Measurements from ENCODE around the gene LTBP2.

DNA sequence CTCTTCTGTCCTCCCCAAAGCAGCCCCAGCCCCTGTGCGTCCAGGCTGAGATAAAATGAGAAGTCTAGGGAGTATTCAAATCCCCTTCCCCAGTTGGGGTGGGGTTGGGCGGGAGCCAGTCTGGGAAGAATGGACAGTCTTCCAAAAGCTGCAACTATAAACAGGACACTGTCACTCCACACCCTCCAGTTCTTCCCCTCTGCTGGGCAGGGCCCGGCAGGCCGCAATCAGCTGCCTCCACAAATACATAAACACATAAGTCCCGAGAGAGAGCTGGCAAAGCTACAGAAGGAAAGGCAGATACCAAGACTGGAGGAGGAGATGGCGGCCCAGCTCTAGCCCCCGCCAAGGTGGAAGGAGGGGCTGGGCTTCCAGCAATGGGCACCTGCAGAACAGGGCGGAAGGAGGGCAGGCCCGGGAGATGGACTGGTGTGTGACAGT, 12.7 kb downstream of the LTBP2 start:
- peak in 1 of 2 donors; percentile 14 for TF ChIP-seq POLR2A (IDR thresholded peaks at IDR 0.05)
- TF ChIP-seq, protein P1, sequence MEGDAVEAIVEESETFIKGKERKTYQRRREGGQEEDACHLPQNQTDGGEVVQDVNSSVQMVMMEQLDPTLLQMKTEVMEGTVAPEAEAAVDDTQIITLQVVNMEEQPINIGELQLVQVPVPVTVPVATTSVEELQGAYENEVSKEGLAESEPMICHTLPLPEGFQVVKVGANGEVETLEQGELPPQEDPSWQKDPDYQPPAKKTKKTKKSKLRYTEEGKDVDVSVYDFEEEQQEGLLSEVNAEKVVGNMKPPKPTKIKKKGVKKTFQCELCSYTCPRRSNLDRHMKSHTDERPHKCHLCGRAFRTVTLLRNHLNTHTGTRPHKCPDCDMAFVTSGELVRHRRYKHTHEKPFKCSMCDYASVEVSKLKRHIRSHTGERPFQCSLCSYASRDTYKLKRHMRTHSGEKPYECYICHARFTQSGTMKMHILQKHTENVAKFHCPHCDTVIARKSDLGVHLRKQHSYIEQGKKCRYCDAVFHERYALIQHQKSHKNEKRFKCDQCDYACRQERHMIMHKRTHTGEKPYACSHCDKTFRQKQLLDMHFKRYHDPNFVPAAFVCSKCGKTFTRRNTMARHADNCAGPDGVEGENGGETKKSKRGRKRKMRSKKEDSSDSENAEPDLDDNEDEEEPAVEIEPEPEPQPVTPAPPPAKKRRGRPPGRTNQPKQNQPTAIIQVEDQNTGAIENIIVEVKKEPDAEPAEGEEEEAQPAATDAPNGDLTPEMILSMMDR (IDR thresholded peaks at IDR 0.05), result no peak

All from thyroid gland (tissue), 4 donors.